Natural killer cell (primary cell): ENCODE results near the gene OR4D2. TPM values are rescaled to one million over a fixed set of nuclear protein-coding genes. Genes with fewer than 3 reads are reported as not detected.

Source experiments
- ATAC-seq, 3 donors: fragments of 150-1000 bp in 2 of 3; fragments of 200-7000 bp in 1 of 3; cut with Tn5 transposase; 1 replicate in 1 of 3; 2 replicates in 2 of 3; pipeline ENCODE4 v1.10.0; 2021; ENCODE audit warnings: mild to moderate bottlenecking in 2 of 3, moderate library complexity in 2 of 3
- DNase-seq, 2 donors: peaks; one replicate each; pipeline versions ENCODE4 v3.0.0 to v3.0.0-alpha.2; 2013 to 2021; ENCODE audit warnings: mixed read lengths in 1 of 2
- H3K27ac ChIP-seq: one replicate; pipeline ENCODE4 v1.5.1; 2013; ENCODE audit warnings: mild to moderate bottlenecking, low read length
- H3K27me3 ChIP-seq: one replicate; pipeline ENCODE4 v1.6.1; 2013; ENCODE audit warnings: low read length; ENCODE audit not compliant: control insufficient read depth, insufficient read depth
- H3K36me3 ChIP-seq: one replicate; pipeline ENCODE4 v1.6.1; 2013; ENCODE audit warnings: low read length; ENCODE audit not compliant: control insufficient read depth, insufficient read depth
- H3K4me1 ChIP-seq: one replicate; pipeline ENCODE4 v1.6.1; 2013; ENCODE audit warnings: low read length; ENCODE audit not compliant: control insufficient read depth, insufficient read depth
- H3K4me3 ChIP-seq: one replicate; pipeline ENCODE4 v1.5.1; 2013; ENCODE audit warnings: low read length
- H3K9me3 ChIP-seq: one replicate; pipeline ENCODE4 v1.6.1; 2013; ENCODE audit warnings: low read length; ENCODE audit not compliant: control insufficient read depth, insufficient read depth
- H3K27ac Mint-ChIP-seq, 2 donors: one replicate each; pipeline ENCODE4 v1.8.0; 2022; ENCODE audit warnings: mild to moderate bottlenecking in 2 of 2, mixed read lengths in 2 of 2, moderate library complexity in 1 of 2
- H3K27me3 Mint-ChIP-seq, 2 donors: one replicate each; pipeline ENCODE4 v1.8.0; 2022; ENCODE audit warnings: low read depth in 2 of 2, mixed read lengths in 2 of 2
- H3K36me3 Mint-ChIP-seq: one replicate; pipeline ENCODE4 v1.8.0; 2022; ENCODE audit warnings: mixed read lengths
- H3K4me1 Mint-ChIP-seq, 2 donors: one replicate each; pipeline ENCODE4 v1.8.0; 2022; ENCODE audit warnings: mixed read lengths in 2 of 2
- H3K4me3 Mint-ChIP-seq: one replicate; pipeline ENCODE4 v1.8.0; 2022; ENCODE audit warnings: mild to moderate bottlenecking, moderate library complexity, mixed read lengths
- H3K9me3 Mint-ChIP-seq, 2 donors: one replicate each; pipeline ENCODE4 v1.8.0; 2022; ENCODE audit warnings: mixed read lengths in 2 of 2
- CTCF ChIP-seq: fragments of 200-600 bp; IDR thresholded peaks from one replicate; pipeline ENCODE4 v1.8.0; 2022; ENCODE audit warnings: antibody characterized with exemption
- WGBS: methylation state at CpG from one replicate; pipeline ENCODE4 v1.1.7; 2013; ENCODE audit warnings: missing lambda C conversion rate; ENCODE audit not compliant: insufficient coverage; 5-methylcytosine and 5-hydroxymethylcytosine counted together
- intact Hi-C: fragments of 100-400 bp; cut with micrococcal nuclease; formaldehyde crosslinking; loops from one replicate; pipeline ENCODE4 v1.14.2; 2022
- total RNA-seq, 4 donors: library from RNA; stranded (reverse); fragments of 120-200 nt in 1 of 4; gene quantifications; one replicate each; pipeline versions ENCODE4 v1.2.3 to v1.2.4, GENCODE V29; 2013 to 2022

Gene OR4D2
- total RNA-seq, 3 donors from 2014 or later (not counting 1 experiment from before 2014, with no cell fraction given), result not detected

DNA sequence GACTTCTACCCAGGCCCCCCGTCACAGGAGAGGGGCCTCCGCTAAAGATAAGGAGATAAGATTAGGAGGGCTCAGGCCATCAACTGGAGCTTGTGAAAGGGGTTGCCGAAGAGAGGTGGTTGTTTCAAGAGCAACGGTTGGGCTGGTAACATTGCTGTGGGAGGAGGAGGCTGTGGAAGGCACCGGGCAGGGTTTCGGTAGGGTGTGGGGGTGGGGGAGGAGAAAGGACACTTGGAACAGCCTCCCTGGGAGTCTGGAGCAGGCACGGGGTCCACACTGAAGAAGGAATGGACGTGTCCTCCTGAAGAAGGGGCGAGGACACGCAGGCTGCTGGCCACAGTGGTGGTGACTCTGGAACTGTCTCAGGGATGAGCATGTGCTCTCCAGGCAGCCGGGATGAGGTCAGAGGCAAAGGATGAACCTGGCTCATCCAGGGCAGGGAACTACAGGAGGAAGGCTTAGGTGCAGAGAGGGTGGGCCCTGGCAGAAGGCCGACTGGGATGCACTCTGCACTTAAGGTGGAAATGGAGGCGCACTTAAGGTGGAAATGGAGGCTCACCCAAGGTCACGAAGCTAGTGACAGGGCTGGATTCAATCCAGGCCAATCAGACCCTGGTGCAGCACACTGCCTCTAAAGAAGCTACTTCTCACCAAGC, 24.6 kb downstream of the OR4D2 start:
- ATAC-seq, result no peak
- Histone ChIP-seq H3K9me3 (no peaks in the 10 kb centered on the region), H3K36me3 (no peaks in the 10 kb centered on the region), H3K27ac (no peak overlapping the region), H3K27me3 (no peaks in the 10 kb centered on the region), H3K4me3 (no peak overlapping the region), H3K4me1 (no peaks in the 10 kb centered on the region)
- Mint-ChIP-seq H3K27ac (no peak overlapping the region), H3K4me1 (no peaks in the 10 kb centered on the region), H3K27me3 (peaks cover 8 to 21% of the 10 kb centered on the region in 2 donors), H3K9me3 (no peaks in the 10 kb centered on the region), H3K4me3 (no peak overlapping the region), H3K36me3 (no peaks in the 10 kb centered on the region)
- no peak for TF ChIP-seq CTCF
- WGBS, result 76% methylated on average over 14 of the region's 14 CpGs
- intact Hi-C loops, result no loop called here
- DNase-seq, result no peak

GRCh38 chr17:58192612-58193011, 25.8 kb downstream of the OR4D2 start, which contains the start of gene EPX:
Gene EPX (plus strand): TSS chr17:58192726. CDS start chr17:58192847, 121 bp downstream.
- Histone ChIP-seq H3K36me3 (no peaks in the 10 kb centered on the region), H3K4me1 (no peaks in the 10 kb centered on the region), H3K27me3 (no peaks in the 10 kb centered on the region), H3K9me3 (no peaks in the 10 kb centered on the region), H3K4me3 (no peak within 1 kb of the TSS), H3K27ac (no peak within 1 kb of the TSS)
- Mint-ChIP-seq H3K27ac (no peak within 1 kb of the TSS), H3K27me3 (peaks cover 8 to 14% of the 10 kb centered on the region in 2 donors), H3K4me1 (no peaks in the 10 kb centered on the region), H3K36me3 (no peaks in the 10 kb centered on the region), H3K9me3 (no peaks in the 10 kb centered on the region), H3K4me3 (no peak within 1 kb of the TSS)
- ATAC-seq (no peak), DNase-seq (no peak)
- intact Hi-C loops, result no loop called here
- TF ChIP-seq CTCF, result no peak
- WGBS, result 64% methylated on average over 6 of the region's 6 CpGs

DNA sequence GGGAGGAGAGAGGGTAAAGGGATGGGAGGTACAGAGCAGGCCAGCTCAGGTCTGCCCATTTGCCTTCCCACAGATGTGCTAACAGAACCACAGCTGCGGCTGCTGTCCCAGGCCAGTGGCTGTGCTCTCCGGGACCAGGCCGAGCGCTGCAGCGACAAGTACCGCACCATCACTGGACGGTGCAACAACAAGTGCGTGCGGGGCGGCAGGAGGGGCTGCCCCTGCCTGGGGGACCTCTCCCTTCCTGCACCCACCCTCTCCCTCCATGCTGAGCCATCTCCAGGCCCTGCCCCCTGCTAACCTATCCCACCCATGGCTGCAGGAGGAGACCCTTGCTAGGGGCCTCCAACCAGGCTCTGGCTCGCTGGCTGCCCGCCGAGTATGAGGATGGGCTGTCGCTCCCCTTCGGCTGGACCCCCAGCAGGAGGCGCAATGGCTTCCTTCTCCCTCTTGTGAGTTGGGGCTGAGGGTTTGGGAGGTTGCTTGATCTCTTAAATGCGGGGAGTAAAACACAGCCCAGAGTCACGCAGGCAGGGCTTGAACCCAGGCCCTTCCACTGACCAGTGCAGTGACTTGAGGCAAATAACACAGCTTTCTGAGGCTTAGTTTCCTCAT, 27.0 kb downstream of the OR4D2 start:
- no peaks in the 10 kb centered on the region for H3K4me1 ChIP-seq
- WGBS, result 88% methylated on average over 18 of the region's 18 CpGs
- Mint-ChIP-seq H3K4me1 (no peaks in the 10 kb centered on the region), H3K4me3 (no peak overlapping the region), H3K36me3 (no peaks in the 10 kb centered on the region), H3K27me3 (peaks cover 7 to 14% of the 10 kb centered on the region in 2 donors), H3K27ac (no peak overlapping the region), H3K9me3 (no peaks in the 10 kb centered on the region)
- ATAC-seq (no peak), DNase-seq (no peak)
- H3K27me3 ChIP-seq, result peaks cover 3% of the 10 kb centered on the region
- H3K36me3 ChIP-seq, result no peaks in the 10 kb centered on the region
- intact Hi-C loops, result no loop called here
- H3K4me3 ChIP-seq, result no peak overlapping the region
- H3K27ac ChIP-seq, result no peak overlapping the region
- TF ChIP-seq CTCF, result no peak
- no peaks in the 10 kb centered on the region for H3K9me3 ChIP-seq
